Fibroblast of lung (primary cell): ENCODE data around the gene NOTCH2. TPM values are rescaled to one million over a fixed set of nuclear protein-coding genes. Genes with fewer than 3 reads are reported as not detected.

Source experiments
- DNase-seq, 2 donors: peaks; one replicate each; pipeline versions ENCODE4 v3.0.0 to v3.0.0-alpha.2; 2010; ENCODE audit warnings: low read depth in 2 of 2
- H2AFZ ChIP-seq: 2 replicates; pipeline ENCODE4 v1.5.1; 2012; ENCODE audit warnings: low read length, control low read depth, inconsistent platforms
- H3K27ac ChIP-seq: 2 replicates; pipeline ENCODE4 v1.5.1; 2011; ENCODE audit warnings: low read length, control low read depth; ENCODE audit not compliant: insufficient read depth
- H3K27me3 ChIP-seq: 2 replicates; pipeline ENCODE4 v1.5.1; 2011; ENCODE audit warnings: mild to moderate bottlenecking, low read length; ENCODE audit not compliant: control insufficient read depth, insufficient read depth
- H3K36me3 ChIP-seq: 2 replicates; pipeline ENCODE4 v1.5.1; 2011; ENCODE audit warnings: low read length; ENCODE audit not compliant: control insufficient read depth, insufficient read depth
- H3K4me1 ChIP-seq: 2 replicates; pipeline ENCODE4 v1.5.1; 2011; ENCODE audit warnings: low read length; ENCODE audit not compliant: control insufficient read depth, insufficient read depth; ENCODE audit errors: extremely low read depth
- H3K4me2 ChIP-seq: 2 replicates; pipeline ENCODE4 v1.5.1; 2011; ENCODE audit warnings: low read length, control low read depth; ENCODE audit not compliant: insufficient read depth; ENCODE audit errors: extremely low read depth
- H3K4me3 ChIP-seq, 4 experiments: fragments of 200-600 bp in 1 of 4; sonication (generic) in 1 of 4; replicated peaks in 1 of 4; 2 replicates each; pipeline ENCODE4 v1.5.1; 2011 to 2016; ENCODE audit warnings: low read length in 4 of 4, low read depth in 3 of 4, mild to moderate bottlenecking in 3 of 4, control low read depth in 2 of 4, inconsistent platforms in 1 of 4, mixed read lengths in 1 of 4; ENCODE audit not compliant: insufficient read depth in 1 of 4; ENCODE audit errors: control extremely low read depth in 1 of 4
- H3K79me2 ChIP-seq: 2 replicates; pipeline ENCODE4 v1.5.1; 2012; ENCODE audit warnings: mild to moderate bottlenecking, low read length, inconsistent platforms; ENCODE audit not compliant: control insufficient read depth, insufficient read depth
- H3K9ac ChIP-seq: 2 replicates; pipeline ENCODE4 v1.5.1; 2011; ENCODE audit warnings: mild to moderate bottlenecking, low read length, control low read depth; ENCODE audit not compliant: insufficient read depth
- H3K9me3 ChIP-seq: 2 replicates; pipeline ENCODE4 v1.5.1; 2012; ENCODE audit warnings: low read depth, low read length; ENCODE audit not compliant: control insufficient read depth, insufficient read depth
- H4K20me1 ChIP-seq: 2 replicates; pipeline ENCODE4 v1.5.1; 2011; ENCODE audit warnings: low read length; ENCODE audit not compliant: control insufficient read depth, insufficient read depth; ENCODE audit errors: extremely low read depth
- CTCF ChIP-seq, 2 donors: IDR thresholded peaks in 1 of 2; conservative IDR thresholded peaks in 1 of 2; 1 replicate in 1 of 2; 2 replicates in 1 of 2; pipeline ENCODE4 v1.5.1; 2011 to 2012; ENCODE audit warnings: low read length in 2 of 2, control low read depth in 1 of 2, inconsistent platforms in 1 of 2, low read depth in 1 of 2, mild to moderate bottlenecking in 1 of 2
- EZH2 ChIP-seq: IDR thresholded peaks from 2 replicates; pipeline ENCODE4 v1.5.1; 2012; ENCODE audit warnings: low read length, control low read depth, mild to moderate bottlenecking; ENCODE audit errors: missing control alignments
- polyA plus RNA-seq, 2 donors: library from polyadenylated mRNA; depleted of rRNA in 1 of 2; stranded (reverse) in 1 of 2; unstranded in 1 of 2; fragments of >200 nt; gene quantifications; 2 replicates each; pipeline ENCODE4 v1.2.1, GENCODE V29; 2011 to 2012; ENCODE audit warnings: missing spikeins in 1 of 2
- total RNA-seq: library from RNA; depleted of rRNA; stranded (reverse); fragments of >200 nt; gene quantifications from 2 replicates; pipeline ENCODE4 v1.2.1, GENCODE V29; 2014

Gene NOTCH2
- total and polyA plus RNA-seq, 2 donors (not counting 1 experiment from before 2014, with no cell fraction given) = 86.3 to 204 TPM

- H3K4me1 ChIP-seq = peaks cover 3% of the 10 kb centered on the region
- no peak overlapping the region for H3K4me2 ChIP-seq
- H3K79me2 ChIP-seq = no peaks in the 10 kb centered on the region
- no peak overlapping the region for H3K27ac ChIP-seq
- TF ChIP-seq CTCF (conservative IDR thresholded peaks at IDR 0.05 in 1 of 2, IDR thresholded peaks at IDR 0.05 in 1 of 2; ENCODE audit: low read depth in 1 of 2, low read length in 2 of 2) (no peak), EZH2 (no peak)
- no peak overlapping the region for H3K4me3 ChIP-seq
- no peaks in the 10 kb centered on the region for H4K20me1 ChIP-seq
- H3K9me3 ChIP-seq = no peaks in the 10 kb centered on the region
- H2AFZ ChIP-seq = no peak overlapping the region
- H3K27me3 ChIP-seq = no peaks in the 10 kb centered on the region
- peak; percentile 78 to 96 for DNase-seq
- H3K9ac ChIP-seq = no peak overlapping the region
- no peaks in the 10 kb centered on the region for H3K36me3 ChIP-seq
Observed at GRCh38 chr1:119873135-119874015, 196.1 kb downstream of the NOTCH2 start.

- Histone ChIP-seq H3K9ac (no peak overlapping the region), H4K20me1 (no peaks in the 10 kb centered on the region), H3K79me2 (no peaks in the 10 kb centered on the region), H3K9me3 (no peaks in the 10 kb centered on the region), H3K27ac (no peak overlapping the region), H3K4me2 (no peak overlapping the region), H2AFZ (no peak overlapping the region), H3K27me3 (no peaks in the 10 kb centered on the region), H3K36me3 (no peaks in the 10 kb centered on the region), H3K4me3 (no peak overlapping the region), H3K4me1 (peaks cover 3% of the 10 kb centered on the region)
- peak in 1 of 2 donors; percentile 74 for DNase-seq
- TF ChIP-seq EZH2 = no peak
- TF ChIP-seq CTCF (conservative IDR thresholded peaks at IDR 0.05 in 1 of 2, IDR thresholded peaks at IDR 0.05 in 1 of 2; ENCODE audit: low read depth in 1 of 2, low read length in 2 of 2) = no peak
Observed at GRCh38 chr1:119871881-119872280, 197.6 kb downstream of the NOTCH2 start.

- Histone ChIP-seq H2AFZ (peak overlapping the region; percentile 85), H3K36me3 (no peaks in the 10 kb centered on the region), H3K4me1 (peaks cover 3% of the 10 kb centered on the region), H4K20me1 (no peaks in the 10 kb centered on the region), H3K4me3 (no peak overlapping the region), H3K9me3 (no peaks in the 10 kb centered on the region), H3K9ac (no peak overlapping the region), H3K27me3 (no peaks in the 10 kb centered on the region), H3K27ac (no peak overlapping the region), H3K79me2 (no peaks in the 10 kb centered on the region), H3K4me2 (peak overlapping the region; percentile 77)
- DNase-seq = peak; percentile 64 to 77
- TF ChIP-seq EZH2 (no peak), CTCF (conservative IDR thresholded peaks at IDR 0.05 in 1 of 2, IDR thresholded peaks at IDR 0.05 in 1 of 2; ENCODE audit: low read depth in 1 of 2, low read length in 2 of 2) (peak; percentile 98 to 99)
Observed at GRCh38 chr1:119870917-119871596, 198.4 kb downstream of the NOTCH2 start.
